GF-D8 (cell line): ENCODE data around the gene TANGO6.
"Not testable (repeated sequence)": the region's sequence is repeated elsewhere in the genome, so short reads cannot be mapped to it uniquely, and the experiment has no call there.

Experiments used
- DNase-seq: peaks from one replicate; lab custom pipeline; 2025; lab: John Stamatoyannopoulos, UW

TANGO6 gene

GRCh38 chr16:69118468-69118867 is 275.1 kb downstream of the TANGO6 start:
- DNase-seq: no peak

DNA sequence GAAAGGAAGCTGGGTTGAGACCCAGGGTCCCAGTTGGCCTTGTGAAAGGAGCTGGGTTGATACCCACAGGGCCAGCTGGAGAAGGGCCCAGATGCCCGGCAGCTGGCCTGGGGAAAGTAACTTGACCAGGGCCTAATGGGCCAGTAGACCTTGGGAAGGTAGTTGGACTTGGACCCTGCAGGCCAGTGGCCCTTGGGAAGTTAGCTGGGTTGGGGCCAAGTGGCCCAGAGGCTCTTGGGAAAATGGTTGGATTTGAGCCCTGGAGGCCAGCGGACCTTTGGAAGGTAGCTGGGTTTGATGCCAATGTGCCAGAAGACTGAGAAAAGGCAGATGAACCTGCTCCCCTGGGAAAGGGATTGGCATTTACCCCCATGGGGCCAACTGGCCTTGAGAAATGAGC is 275.7 kb downstream of the TANGO6 start:
- DNase-seq: no peak

- no peak for DNase-seq
Measured at GRCh38 chr16:69119536-69119935, 276.2 kb downstream of the TANGO6 start.

GRCh38 chr16:69120096-69120664 is 276.8 kb downstream of the TANGO6 start:
- DNase-seq: no peak

DNA sequence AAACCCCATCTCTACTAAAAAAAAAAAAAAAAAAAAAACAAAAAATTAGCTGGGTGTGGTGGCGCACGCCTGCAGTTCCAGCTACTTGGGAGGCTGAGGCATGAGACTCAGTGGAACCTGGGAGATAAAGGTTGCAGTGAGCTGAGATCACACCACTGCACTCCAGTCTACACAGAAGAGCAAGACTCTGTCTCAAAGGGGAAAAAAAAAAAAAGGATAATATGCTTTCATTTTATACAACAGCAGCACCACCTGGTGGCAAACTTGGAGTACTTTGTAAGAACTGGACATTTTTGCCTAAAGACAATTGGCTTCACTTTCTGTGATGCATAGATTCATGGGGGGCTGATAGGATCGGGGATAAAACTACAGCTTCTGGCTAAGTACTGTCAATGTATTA is 280.6 kb downstream of the TANGO6 start:
- DNase-seq: peak; percentile 20

DNA sequence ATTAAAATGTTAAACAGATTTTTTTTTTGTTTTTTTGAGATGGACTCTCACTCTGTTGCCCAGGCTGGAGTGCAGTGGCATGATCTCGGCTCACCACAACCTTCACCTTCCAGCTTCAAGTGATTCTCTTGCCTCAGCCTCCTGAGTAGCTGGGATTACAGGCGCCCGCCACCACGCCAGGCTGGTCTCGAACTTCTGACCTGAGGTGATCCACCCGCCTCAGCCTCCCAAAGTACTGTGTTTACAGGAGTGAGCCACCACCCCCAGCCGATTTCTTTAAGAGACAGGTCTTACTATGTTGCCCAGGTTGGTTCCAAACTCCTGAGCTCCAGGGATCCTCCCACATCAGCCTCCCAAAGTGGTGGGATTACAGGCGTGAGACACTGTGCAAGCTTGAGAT is 281.1 kb downstream of the TANGO6 start:
- not testable (repeated sequence) for DNase-seq

GRCh38 chr16:69124961-69125360 is 281.6 kb downstream of the TANGO6 start:
- not testable (repeated sequence) for DNase-seq

DNA sequence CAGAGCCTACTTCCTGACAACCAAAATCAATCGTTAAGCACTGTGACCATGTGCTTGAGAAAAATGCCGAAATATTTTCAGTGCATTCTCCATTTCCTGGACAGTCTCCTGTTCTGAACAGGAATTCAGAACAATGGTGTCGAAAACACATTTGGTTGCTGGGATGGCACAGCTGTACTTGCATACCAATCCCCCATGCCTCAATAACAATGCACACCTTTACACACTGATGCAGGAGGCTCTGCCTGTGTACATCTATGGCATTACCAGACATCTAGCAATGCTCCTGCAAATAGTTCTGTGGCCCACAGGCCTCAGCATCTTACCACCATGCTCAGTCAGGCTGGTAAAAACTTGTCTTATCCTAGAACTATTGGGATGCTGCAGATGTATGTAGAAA is 282.9 kb downstream of the TANGO6 start:
- no peak for DNase-seq

GRCh38 chr16:69126801-69127200 is 283.5 kb downstream of the TANGO6 start:
- not testable (repeated sequence) for DNase-seq

- DNase-seq: no peak
Measured at GRCh38 chr16:69127966-69128510, 284.7 kb downstream of the TANGO6 start.

DNA sequence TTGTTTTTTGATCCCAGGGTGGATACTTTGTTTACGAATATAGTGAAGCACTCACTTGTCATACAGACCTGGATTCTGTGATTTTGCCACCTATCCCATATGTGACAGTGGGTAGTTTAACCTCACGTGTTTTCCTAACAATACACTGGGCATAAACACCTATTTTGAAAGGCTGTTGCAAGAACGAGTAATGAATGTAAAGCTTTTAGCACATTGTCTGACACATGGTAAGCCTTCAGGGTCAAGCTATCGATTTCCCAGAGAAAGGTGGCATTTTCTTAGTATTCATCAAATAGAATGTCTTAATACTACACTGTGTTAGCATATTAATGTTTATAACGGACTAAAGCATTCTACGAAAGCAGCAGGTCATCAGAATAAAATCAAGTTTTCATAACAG is 287.1 kb downstream of the TANGO6 start:
- DNase-seq: no peak

- peak; percentile 35 for DNase-seq
Measured at GRCh38 chr16:69131167-69131838, 288.0 kb downstream of the TANGO6 start.

DNA sequence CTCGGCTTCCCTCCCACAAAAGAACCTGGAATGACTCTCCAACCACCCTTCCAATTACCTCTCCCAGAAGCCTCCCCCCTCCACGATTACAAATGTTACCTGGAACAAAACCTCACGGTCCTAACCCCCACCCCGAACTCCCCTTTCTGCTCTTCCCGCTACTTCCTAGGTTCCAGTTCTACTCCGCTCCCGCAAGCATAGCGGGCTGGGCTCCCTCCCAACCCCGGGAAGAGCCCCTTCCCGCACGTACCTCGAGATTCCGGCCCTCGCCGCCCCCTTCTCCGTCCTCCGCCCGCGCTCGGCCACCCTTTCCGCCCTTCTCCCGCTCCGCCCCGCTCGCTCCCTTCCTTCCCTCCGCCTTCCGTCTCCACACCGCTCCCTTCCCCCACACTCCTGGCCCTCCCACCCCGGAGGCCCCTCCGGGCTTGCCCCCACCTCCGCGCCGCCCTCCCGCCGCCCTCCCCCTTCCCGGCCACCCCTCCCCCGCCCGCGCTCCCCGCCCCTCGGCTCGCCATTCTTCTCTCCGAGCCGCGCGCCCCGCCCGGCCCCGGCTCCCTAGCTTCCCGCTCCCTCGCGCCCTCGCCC is 288.6 kb downstream of the TANGO6 start:
- DNase-seq: peak; percentile 33

DNA sequence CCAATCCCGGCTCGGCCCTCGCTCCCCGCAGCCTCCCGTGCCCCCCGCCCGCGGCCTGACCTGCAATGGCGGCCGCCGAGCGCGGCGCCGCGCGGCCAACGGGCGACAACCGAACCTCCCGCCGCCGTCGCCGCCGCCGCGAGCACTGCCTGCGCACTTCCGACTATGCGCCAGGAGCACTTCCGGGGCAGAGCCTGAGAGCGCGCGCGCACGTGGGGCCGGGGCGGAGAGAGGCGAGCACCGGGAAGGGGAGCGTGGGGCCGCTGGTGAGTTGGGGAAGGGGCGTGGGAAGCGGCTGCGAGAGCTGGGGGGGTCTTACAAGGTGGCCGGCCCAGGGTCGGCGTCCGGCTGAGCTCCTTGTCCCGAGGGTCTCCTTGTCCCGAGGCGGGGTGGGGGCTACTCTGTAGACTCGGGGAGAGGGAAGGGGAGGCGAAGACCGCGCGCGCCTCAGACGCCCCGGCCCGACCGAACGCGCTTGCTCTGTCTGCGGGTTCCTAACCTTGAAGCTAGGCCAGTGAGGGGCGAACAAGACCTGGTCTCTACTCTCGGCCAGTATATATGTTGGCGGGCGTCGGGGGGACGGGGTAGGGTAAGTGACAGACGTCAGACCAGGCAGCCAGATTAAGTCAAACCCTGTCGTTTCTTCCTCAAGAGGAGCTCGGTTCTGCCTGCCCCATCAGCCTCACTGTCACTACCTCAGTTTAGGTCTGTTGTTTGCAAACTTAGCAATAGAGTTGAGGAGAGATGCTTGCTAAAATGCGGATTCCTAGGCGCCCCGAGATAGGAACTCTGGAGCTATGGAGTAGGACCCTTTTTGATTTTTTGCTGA is 289.3 kb downstream of the TANGO6 start, which contains the start of the genes CHTF8 and UTP4:
Gene CHTF8, minus strand, starts transcription at position 165 of the 829 bp plus-strand sequence. CDS start 11,130 bp downstream, outside the sequence.
Gene UTP4, plus strand, starts transcription at position 226 of the 829 bp plus-strand sequence. CDS start 811 bp downstream, outside the sequence.
- peak; percentile 35 for DNase-seq

- DNase-seq: no peak
Measured at GRCh38 chr16:69133373-69133954, 290.1 kb downstream of the TANGO6 start.
